Stimulated activated naive CD8-positive, alpha-beta T cell treated with anti-CD3 and anti-CD28 coated beads, Interleukin-15, Interleukin-2, amounts not matched to agents 100 ng/mL and 50 ng/mL, for 24 hours (primary cell): ENCODE results near the gene THAP7.

ENCODE experiments used
- H3K27ac Mint-ChIP-seq: one replicate; pipeline ENCODE4 v1.8.0; 2021; ENCODE audit warnings: mild to moderate bottlenecking, mixed read lengths
- H3K27me3 Mint-ChIP-seq: one replicate; pipeline ENCODE4 v1.8.0; 2021; ENCODE audit warnings: mixed read lengths
- H3K36me3 Mint-ChIP-seq: one replicate; pipeline ENCODE4 v1.8.0; 2021; ENCODE audit warnings: low read depth, mixed read lengths
- H3K4me1 Mint-ChIP-seq: one replicate; pipeline ENCODE4 v1.8.0; 2021; ENCODE audit warnings: low read depth, mixed read lengths
- H3K4me3 Mint-ChIP-seq: one replicate; pipeline ENCODE4 v1.8.0; 2021; ENCODE audit warnings: mild to moderate bottlenecking, mixed read lengths
- H3K9me3 Mint-ChIP-seq: one replicate; pipeline ENCODE4 v1.8.0; 2021; ENCODE audit warnings: mixed read lengths

The THAP7 gene

DNA sequence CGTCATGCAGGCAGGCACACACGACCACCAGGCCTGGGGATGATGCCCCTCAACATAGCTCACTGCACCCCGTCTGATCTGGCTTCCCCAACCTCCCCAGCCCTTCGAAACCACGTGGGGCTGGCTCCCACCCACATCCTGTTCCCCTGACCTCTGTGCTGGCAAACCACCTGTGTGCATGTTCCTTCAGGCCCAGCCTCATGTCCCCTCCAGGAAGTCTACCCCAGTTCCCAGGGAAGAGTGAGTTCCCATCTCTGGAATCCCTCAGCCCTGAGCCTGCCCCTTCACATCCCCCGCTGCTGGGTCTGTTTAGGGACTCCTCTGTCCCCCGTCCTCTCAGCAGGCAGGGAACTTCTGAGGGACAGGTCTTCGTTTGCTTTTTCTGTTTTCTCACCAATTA, 23.3 kb upstream of the THAP7 start:
- peaks cover 9% of the 10 kb centered on the region for H3K27me3 Mint-ChIP-seq
- H3K4me1 Mint-ChIP-seq = peaks cover 8% of the 10 kb centered on the region
- no peaks in the 10 kb centered on the region for H3K36me3 Mint-ChIP-seq
- H3K9me3 Mint-ChIP-seq = no peaks in the 10 kb centered on the region
- H3K4me3 Mint-ChIP-seq = no peak overlapping the region
- peak overlapping the region; percentile 58 for H3K27ac Mint-ChIP-seq

DNA sequence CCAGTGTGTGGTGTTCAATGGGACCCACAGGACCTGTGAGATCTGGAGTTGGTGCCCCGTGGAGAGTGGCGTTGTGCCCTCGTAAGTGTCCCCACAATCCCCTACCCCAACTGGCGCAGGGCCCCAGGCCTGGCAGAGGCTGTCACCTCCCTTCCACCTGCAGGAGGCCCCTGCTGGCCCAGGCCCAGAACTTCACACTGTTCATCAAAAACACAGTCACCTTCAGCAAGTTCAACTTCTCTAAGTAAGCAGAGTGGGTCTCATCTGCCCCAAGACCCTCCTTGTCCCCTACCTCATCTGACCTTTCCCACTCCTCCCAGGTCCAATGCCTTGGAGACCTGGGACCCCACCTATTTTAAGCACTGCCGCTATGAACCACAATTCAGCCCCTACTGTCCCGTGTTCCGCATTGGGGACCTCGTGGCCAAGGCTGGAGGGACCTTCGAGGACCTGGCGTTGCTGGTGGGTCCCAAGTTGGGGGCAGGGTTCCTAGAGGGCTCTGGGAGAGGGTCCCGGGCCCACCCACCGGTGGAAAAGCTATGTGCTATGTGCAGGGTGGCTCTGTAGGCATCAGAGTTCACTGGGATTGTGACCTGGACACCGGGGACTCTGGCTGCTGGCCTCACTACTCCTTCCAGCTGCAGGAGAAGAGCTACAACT, 21.2 kb upstream of the THAP7 start:
- no peaks in the 10 kb centered on the region for H3K36me3 Mint-ChIP-seq
- H3K27ac Mint-ChIP-seq = no peak overlapping the region
- H3K27me3 Mint-ChIP-seq = no peaks in the 10 kb centered on the region
- no peaks in the 10 kb centered on the region for H3K9me3 Mint-ChIP-seq
- H3K4me3 Mint-ChIP-seq = no peak overlapping the region
- peaks cover 8% of the 10 kb centered on the region for H3K4me1 Mint-ChIP-seq

DNA sequence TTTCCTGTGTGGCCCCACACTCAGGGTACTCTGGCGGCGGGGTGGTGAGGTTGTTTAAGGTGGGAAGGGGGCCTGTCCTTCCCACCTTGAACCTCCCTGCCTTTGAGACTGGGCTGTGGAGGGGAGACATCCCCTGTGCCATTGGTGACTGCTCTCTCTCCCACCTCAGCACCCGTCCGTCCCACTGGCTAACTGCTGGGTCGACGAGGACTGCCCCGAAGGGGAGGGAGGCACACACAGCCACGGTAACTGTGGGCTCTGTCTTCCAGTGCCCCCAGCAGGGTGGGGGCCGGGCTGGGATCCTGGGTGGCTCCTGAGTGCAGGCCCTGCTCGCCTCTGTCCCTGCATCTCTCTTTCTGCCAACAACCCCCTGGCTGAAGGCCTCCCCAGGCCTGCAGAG, 20.6 kb upstream of the THAP7 start:
- H3K4me3 Mint-ChIP-seq = no peak overlapping the region
- peaks cover 8% of the 10 kb centered on the region for H3K4me1 Mint-ChIP-seq
- H3K27me3 Mint-ChIP-seq = no peaks in the 10 kb centered on the region
- no peak overlapping the region for H3K27ac Mint-ChIP-seq
- H3K9me3 Mint-ChIP-seq = no peaks in the 10 kb centered on the region
- H3K36me3 Mint-ChIP-seq = no peaks in the 10 kb centered on the region

DNA sequence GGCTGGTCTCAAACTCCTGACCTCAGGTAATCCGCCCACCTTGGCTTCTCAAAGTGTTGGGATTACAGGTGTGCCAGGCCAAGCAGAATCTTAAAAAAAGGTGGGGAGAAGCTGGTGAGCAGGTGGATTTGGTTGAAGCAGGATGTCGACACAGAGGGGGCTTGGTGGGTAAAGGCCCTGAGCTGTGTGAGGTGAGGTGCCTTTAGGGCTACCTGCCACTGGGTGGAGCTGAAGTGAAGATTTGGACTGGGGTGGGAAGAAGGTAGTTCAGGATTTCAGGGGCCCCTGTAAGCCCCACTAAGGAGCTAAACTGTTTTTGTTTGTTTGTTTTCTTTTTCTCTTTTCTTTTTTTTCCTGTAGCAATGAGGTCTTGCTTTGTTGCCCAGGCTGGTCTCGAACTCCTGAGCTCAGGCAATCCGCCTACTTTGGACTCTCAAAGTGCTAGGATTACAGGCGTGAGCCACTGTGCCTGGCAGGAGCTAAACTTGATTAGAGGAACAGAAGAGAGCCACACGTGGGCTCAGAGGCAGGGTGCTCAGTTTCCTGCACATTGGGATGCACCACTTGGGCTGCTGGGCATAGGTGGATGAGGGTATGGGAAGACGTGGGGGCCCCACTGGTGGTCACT, 19.0 kb upstream of the THAP7 start:
- Mint-ChIP-seq H3K4me1 (peaks cover 8% of the 10 kb centered on the region), H3K4me3 (no peak overlapping the region), H3K9me3 (no peaks in the 10 kb centered on the region), H3K27ac (no peak overlapping the region), H3K27me3 (no peaks in the 10 kb centered on the region), H3K36me3 (no peaks in the 10 kb centered on the region)

DNA sequence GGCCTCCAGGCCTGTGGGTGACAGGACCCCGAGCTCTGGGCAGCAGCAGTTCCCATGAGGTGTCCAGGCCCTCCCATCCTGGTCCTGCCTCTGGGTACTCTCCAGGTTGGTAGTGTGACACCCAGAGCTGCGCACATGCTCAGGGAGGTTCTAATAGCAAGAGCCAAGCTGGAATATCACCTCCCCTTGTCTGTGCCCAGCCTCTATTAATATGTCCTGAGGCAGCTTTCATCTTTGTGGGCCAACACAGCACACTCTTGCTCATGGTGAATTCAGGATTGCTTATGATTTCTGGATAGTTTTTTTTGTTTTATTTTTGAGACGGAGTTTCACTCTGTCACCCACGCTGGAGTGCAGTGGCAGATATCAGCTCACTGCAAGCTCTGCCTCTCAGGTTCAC, 16.4 kb upstream of the THAP7 start:
- Mint-ChIP-seq H3K36me3 (no peaks in the 10 kb centered on the region), H3K9me3 (no peaks in the 10 kb centered on the region), H3K4me1 (peaks cover 20% of the 10 kb centered on the region), H3K27me3 (no peaks in the 10 kb centered on the region), H3K4me3 (no peak overlapping the region), H3K27ac (no peak overlapping the region)

DNA sequence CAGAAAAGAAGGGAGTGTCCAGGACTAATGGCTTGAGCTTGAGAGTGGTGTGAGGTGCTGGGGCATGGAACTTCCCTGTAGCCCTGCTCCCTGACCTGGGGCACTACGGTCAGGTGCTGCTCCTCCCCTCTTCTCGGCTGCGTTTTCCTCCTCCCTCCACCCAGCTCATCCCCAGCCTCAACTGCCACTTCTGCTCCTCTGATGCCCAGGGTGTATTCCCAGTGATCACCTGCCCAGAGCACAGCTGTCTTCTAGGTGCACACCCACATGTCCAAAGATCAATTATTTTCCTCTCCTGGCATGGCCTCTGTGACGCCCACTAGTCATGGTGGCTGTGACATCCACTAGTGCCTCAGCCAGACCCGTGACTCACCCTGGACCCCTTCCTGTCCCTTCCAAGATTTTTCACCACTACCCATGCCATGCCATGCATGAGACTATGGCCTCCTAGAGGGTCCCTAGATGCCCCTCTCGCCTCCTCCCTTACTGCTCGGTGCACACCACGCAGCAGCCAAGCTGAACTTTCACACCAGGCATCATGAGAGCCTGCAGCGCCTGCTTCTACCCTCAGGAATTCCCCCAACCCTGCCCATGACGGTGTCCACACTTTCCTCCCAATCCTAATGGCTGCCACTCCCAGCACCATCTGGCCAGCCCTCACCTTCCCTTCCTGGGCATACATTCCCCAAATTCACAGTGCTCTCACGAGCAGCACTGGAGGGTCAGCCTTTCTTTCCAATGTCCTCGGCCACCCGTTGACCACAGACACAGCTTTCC, 14.9 kb upstream of the THAP7 start:
- Mint-ChIP-seq H3K9me3 (no peaks in the 10 kb centered on the region), H3K4me1 (peaks cover 22% of the 10 kb centered on the region), H3K27me3 (no peaks in the 10 kb centered on the region), H3K4me3 (no peak overlapping the region), H3K27ac (no peak overlapping the region), H3K36me3 (no peaks in the 10 kb centered on the region)

DNA sequence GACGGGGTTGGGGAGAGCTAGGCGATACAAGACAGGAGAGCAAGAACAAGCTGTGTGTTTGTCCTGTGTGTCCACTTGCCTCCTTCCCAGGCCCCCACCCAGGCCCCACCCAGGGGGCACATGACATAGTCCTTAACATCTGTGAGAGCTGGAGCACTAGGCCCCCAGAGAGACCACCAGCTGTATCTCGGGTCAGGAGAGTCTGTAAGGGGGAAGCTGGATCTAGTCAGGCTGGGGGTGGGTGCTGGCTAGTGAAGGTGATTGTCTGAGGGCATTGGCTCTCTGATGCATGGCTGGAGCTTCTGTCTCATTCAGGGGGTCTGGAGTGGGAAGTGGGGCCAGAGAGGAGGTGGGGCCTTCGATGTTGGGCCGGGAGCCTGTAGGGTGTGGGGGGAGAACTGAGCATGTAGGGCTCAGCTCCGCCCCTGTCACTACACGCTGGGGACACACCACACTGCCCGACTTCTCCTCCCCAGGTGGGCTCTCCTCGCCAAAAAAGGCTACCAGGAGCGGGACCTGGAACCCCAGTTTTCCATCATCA, 13.6 kb upstream of the THAP7 start:
- Mint-ChIP-seq H3K36me3 (no peaks in the 10 kb centered on the region), H3K4me1 (peaks cover 22% of the 10 kb centered on the region), H3K27ac (peak overlapping the region; percentile 57), H3K27me3 (no peaks in the 10 kb centered on the region), H3K9me3 (no peaks in the 10 kb centered on the region), H3K4me3 (no peak overlapping the region)

DNA sequence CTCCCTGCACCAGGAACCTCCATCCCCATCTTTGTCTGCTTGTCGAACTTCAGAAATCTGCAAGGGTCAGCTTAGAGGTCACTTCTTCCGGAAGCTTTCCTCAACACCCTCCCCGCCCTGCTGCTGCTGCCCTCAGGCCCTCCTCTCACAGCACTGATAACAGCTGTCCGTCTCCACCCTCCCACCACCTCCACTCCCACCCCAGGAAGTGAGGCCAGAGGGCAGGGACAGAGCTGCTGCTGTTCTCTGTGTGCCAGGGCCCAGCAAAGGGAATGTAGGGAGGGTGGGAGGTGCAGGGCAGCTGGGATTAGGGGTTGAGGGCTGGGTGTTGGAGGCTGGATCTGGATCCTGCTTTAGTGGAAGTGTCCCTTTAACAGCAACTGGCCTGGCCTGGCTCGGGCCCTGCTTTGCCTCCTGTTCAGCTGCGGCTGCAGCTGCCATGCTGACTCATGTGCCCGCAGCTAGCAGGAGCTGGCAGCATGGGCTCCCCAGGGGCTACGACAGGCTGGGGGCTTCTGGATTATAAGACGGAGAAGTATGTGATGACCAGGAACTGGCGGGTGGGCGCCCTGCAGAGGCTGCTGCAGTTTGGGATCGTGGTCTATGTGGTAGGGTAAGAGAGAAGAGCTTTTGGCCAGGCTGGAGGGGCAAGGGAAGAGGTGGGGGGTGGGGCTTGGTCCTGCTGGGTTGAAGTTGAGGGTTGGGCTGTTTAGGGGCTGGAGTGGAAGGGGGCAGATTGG, 13.0 kb upstream of the THAP7 start, which contains the start of gene P2RX6:
P2RX6 (plus strand) TSS at position 440 of the 740 bp plus-strand sequence; CDS start at position 450, 10 bp downstream.
- H3K27ac Mint-ChIP-seq = peak within 1 kb of the TSS; percentile 80
- H3K4me1 Mint-ChIP-seq = peaks cover 22% of the 10 kb centered on the region
- peak within 1 kb of the TSS; percentile 83 for H3K4me3 Mint-ChIP-seq
- no peaks in the 10 kb centered on the region for H3K9me3 Mint-ChIP-seq
- no peaks in the 10 kb centered on the region for H3K36me3 Mint-ChIP-seq
- H3K27me3 Mint-ChIP-seq = no peaks in the 10 kb centered on the region

DNA sequence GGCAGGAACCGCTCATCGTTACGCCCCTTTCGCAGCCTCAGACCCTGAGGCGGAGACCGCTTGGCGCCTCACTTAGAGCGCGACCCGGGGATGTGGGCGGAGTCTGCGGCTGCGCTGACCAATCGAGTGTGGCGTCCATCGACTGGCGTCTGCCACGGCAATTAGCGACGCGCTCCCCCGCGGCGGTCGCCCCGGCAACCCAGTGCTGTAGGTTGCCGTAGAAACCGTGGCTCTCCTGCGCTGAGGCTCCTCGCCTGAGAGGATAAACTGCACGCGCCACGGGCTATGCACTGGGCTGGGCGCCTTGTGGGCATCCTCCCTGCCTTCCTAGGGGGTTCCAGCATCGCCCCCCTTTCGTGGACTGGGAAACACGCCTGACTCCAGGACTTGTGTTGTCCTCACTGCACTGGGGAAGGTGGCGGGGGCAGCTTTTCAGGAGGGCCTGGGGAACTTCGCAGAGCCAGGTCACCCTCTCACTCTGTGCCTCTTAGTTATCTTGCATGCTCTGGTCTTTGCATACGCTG, 12.3 kb upstream of the THAP7 start:
- H3K4me1 Mint-ChIP-seq = peaks cover 22% of the 10 kb centered on the region
- no peaks in the 10 kb centered on the region for H3K9me3 Mint-ChIP-seq
- H3K27me3 Mint-ChIP-seq = no peaks in the 10 kb centered on the region
- H3K27ac Mint-ChIP-seq = peak overlapping the region; percentile 80
- H3K4me3 Mint-ChIP-seq = peak overlapping the region; percentile 83
- no peaks in the 10 kb centered on the region for H3K36me3 Mint-ChIP-seq

DNA sequence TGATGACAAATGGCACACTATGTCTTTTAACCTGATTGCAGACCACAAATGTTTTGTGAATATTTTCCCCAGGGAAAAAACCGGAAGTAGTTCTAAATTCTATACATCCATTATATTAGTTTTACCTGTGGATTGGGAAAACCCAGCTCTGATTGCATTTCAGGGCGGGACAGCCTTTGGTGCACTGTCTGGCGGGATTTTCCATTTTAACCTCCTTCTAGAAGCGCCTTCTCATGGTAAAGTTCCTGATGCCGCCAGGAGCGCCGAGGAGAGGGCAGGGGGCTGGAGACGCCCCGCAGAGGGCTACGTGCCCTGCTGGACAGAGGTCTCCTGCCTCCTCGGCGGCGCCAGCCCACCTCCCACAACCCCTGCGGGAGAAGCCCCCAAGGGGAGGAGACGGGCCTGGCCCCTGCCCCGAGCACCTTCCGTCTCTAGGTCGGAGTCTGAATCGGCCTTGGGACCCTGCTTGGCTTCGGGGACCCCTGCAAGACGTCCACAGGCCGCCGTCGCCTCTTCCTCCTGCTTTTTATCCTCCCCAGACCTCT, 11.8 kb upstream of the THAP7 start:
- peak overlapping the region; percentile 83 for H3K4me3 Mint-ChIP-seq
- no peaks in the 10 kb centered on the region for H3K9me3 Mint-ChIP-seq
- H3K36me3 Mint-ChIP-seq = no peaks in the 10 kb centered on the region
- H3K4me1 Mint-ChIP-seq = peaks cover 22% of the 10 kb centered on the region
- H3K27ac Mint-ChIP-seq = peak overlapping the region; percentile 80
- H3K27me3 Mint-ChIP-seq = no peaks in the 10 kb centered on the region

DNA sequence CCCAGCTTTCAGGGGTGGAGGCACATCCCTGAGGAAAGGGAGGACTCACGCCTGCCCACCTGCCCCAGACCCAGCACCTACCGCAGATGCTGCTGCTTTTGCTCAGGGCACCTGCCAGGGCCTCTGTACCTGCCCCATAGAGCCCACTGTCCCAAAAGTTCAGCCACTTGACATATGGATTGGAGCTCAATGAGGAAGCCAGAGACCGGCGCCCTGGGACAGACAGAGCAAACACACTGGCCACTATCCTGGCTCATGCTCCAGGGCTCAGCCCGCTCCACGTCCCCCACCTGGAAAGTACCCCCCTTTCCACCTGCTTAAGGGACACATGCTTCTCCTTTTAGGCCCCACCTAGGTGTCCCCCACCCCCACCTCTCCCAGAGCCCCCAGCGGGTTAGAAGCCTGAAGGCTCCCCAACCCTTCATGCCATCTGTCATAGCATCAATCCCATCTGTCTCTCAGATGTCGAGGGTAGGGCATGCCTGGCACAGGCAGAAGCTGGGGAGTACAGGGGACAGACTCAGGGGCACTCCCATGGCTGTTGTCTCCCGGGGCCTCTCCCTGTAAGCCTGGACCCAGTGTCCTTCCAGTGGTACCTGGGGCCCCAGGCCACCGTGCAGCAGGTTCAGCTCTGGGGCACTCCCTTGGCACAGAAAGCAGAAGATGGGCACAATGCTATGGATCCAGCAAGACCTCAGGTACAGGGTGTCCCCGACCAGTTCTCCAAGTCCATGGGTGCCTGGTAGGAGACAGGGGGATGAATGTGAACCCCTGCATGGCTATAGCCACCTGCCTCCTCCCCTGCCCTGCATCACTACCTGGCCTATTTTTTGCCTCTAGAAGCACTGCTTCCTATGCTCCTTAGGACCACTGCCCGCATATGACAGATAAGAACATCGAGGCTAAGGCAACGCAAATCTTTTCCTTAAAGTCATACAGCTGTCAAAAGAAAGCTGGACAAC, 10.8 kb upstream of the THAP7 start:
- H3K4me3 Mint-ChIP-seq = peak overlapping the region; percentile 83
- H3K4me1 Mint-ChIP-seq = peaks cover 22% of the 10 kb centered on the region
- no peaks in the 10 kb centered on the region for H3K27me3 Mint-ChIP-seq
- no peaks in the 10 kb centered on the region for H3K9me3 Mint-ChIP-seq
- no peaks in the 10 kb centered on the region for H3K36me3 Mint-ChIP-seq
- H3K27ac Mint-ChIP-seq = no peak overlapping the region

DNA sequence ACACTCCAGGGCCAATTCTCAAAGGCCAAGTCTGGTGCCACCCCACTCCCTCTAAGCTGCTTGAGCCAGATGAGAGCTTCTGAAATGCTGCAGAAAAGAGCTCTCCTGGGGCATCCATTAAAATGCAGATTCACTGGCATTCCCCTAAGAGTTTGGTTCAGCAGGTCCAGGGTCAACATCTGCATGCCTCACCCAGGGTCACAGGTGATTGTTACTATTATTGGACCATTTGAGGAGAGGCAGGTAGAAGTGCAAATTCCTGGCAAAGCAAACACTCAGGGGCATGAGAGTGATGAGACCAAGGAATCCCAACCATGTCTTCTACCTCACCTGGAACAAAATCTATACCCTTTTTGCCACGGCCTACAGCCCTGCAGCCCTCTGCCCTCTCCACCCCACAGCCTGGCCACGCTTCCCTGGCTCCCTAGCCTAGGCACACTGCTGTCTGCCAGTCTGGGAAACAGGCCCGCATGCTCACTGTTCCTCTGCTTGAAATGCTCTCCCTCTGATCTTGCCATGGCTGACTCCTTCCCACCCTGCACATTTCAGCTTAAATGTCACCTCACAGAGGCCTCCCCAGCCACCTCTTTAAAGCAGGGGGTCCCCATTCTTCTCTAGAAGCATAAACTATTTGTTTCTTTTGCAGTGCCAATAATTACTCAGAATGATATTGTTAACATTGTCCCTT, 8.7 kb upstream of the THAP7 start:
- Mint-ChIP-seq H3K36me3 (no peaks in the 10 kb centered on the region), H3K27me3 (no peaks in the 10 kb centered on the region), H3K9me3 (no peaks in the 10 kb centered on the region), H3K27ac (no peak overlapping the region), H3K4me1 (peaks cover 22% of the 10 kb centered on the region), H3K4me3 (no peak overlapping the region)
